Activated B cell treated with CpG ODN at 0.5 μM for 24 hours (primary cell): ENCODE data around the gene CHD1L. TPM values are rescaled to one million over a fixed set of nuclear protein-coding genes. Genes with fewer than 3 reads are reported as not detected.

Source experiments
- ATAC-seq: fragments of 200-7000 bp; cut with Tn5 transposase; one replicate; pipeline ENCODE4 v1.10.0; 2021; ENCODE audit warnings: low read depth, mild to moderate bottlenecking, moderate library complexity
- CTCF ChIA-PET: fragments of 350-600 bp; sonication (Branson Sonifier 250); formaldehyde crosslinking; loops from one replicate; lab custom pipeline; 2021; ENCODE audit warnings: antibody characterized with exemption; lab: Charles Lee
- POLR2A ChIA-PET: fragments of 350-600 bp; sonication (Branson Sonifier 250); formaldehyde crosslinking; loops from one replicate; lab custom pipeline; 2021; ENCODE audit warnings: antibody characterized with exemption; lab: Charles Lee
- DNase-seq: peaks from one replicate; pipeline ENCODE4 v3.0.0; 2022
- H3K27ac Mint-ChIP-seq: one replicate; pipeline ENCODE4 v1.8.0; 2020; ENCODE audit warnings: mixed read lengths
- H3K27me3 Mint-ChIP-seq: one replicate; pipeline ENCODE4 v1.8.0; 2021; ENCODE audit warnings: mixed read lengths
- H3K36me3 Mint-ChIP-seq: one replicate; pipeline ENCODE4 v1.8.0; 2021; ENCODE audit warnings: low read depth, mixed read lengths
- H3K4me1 Mint-ChIP-seq: one replicate; pipeline ENCODE4 v1.8.0; 2021; ENCODE audit warnings: mixed read lengths
- H3K4me3 Mint-ChIP-seq: one replicate; pipeline ENCODE4 v1.8.0; 2020; ENCODE audit warnings: mild to moderate bottlenecking, mixed read lengths
- H3K9me3 Mint-ChIP-seq: one replicate; pipeline ENCODE4 v1.8.0; 2020; ENCODE audit warnings: mixed read lengths
- intact Hi-C: fragments of 100-400 bp; cut with micrococcal nuclease; formaldehyde crosslinking; loops from one replicate; pipeline ENCODE4 v1.15.1; 2024
- total RNA-seq: library from RNA; stranded (reverse); gene quantifications from 2 replicates; pipeline ENCODE4 v1.2.3, GENCODE V29; 2022
- TF ChIP-seq, protein P1 (sequence below): fragments of 200-600 bp; IDR thresholded peaks from one replicate; pipeline ENCODE4 v1.8.0; 2022; ENCODE audit warnings: antibody characterized with exemption, mild to moderate bottlenecking

Gene CHD1L
- total RNA-seq, 1 donor from 2014 or later, result 55.7 TPM

DNA sequence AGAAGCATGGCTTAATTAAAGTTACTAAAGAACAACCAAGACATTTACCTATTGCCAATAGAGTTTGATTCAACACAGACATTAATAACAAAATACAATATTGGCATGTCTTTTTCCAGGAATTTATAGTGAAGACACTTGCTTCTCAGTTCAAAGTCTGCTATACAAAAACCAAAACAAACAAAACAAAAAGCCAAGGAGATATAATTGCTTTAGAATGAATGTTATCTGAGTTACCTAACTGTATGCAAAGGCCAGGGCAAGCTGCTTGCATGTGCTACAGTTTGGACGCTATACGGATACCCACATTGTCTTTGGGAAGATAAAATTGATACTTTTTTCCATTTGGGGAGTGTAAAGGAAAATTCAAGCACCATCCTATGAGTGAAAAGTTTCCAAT lies 30.9 kb upstream of the CHD1L start:
- H3K9me3 Mint-ChIP-seq, result no peaks in the 10 kb centered on the region
- ChIA-PET CTCF (interaction anchor here (0.7 kb wide), 1 partner anchor 38 kb away, joined by 3 read pairs; no protein-coding TSS in a partner anchor), POLR2A (no interaction called here)
- DNase-seq (no peak), ATAC-seq (no peak)
- no peaks in the 10 kb centered on the region for H3K27me3 Mint-ChIP-seq
- H3K4me1 Mint-ChIP-seq, result peaks cover 26% of the 10 kb centered on the region
- TF ChIP-seq, protein P1, sequence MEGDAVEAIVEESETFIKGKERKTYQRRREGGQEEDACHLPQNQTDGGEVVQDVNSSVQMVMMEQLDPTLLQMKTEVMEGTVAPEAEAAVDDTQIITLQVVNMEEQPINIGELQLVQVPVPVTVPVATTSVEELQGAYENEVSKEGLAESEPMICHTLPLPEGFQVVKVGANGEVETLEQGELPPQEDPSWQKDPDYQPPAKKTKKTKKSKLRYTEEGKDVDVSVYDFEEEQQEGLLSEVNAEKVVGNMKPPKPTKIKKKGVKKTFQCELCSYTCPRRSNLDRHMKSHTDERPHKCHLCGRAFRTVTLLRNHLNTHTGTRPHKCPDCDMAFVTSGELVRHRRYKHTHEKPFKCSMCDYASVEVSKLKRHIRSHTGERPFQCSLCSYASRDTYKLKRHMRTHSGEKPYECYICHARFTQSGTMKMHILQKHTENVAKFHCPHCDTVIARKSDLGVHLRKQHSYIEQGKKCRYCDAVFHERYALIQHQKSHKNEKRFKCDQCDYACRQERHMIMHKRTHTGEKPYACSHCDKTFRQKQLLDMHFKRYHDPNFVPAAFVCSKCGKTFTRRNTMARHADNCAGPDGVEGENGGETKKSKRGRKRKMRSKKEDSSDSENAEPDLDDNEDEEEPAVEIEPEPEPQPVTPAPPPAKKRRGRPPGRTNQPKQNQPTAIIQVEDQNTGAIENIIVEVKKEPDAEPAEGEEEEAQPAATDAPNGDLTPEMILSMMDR, result no peak
- peaks cover 10% of the 10 kb centered on the region for H3K36me3 Mint-ChIP-seq
- no peak overlapping the region for H3K27ac Mint-ChIP-seq
- H3K4me3 Mint-ChIP-seq, result no peak overlapping the region
- intact Hi-C loops, result no loop called here

DNA sequence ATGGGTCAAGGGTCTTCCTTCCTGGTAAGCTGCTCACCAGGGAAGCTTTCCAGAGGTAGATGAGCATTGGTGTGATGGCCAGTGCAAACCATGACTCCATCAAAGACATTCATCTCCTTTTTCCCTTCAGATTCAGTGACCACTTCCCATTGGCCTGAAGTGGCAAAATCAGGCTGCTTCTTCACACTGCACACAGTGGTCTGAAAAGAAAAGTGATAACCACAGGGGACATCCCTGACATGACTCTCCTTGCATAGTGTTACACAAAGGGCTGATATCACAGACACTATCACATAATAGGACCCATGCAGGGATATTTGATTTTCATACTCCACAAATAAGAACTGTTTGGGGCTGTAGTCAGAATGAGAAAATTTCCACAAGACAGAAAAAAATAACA lies 29.2 kb upstream of the CHD1L start:
- no peak overlapping the region for H3K4me3 Mint-ChIP-seq
- no peak for DNase-seq
- CTCF ChIA-PET, result no interaction called here
- H3K9me3 Mint-ChIP-seq, result no peaks in the 10 kb centered on the region
- TF ChIP-seq, protein P1, result no peak
- peaks cover 9% of the 10 kb centered on the region for H3K36me3 Mint-ChIP-seq
- POLR2A ChIA-PET, result no interaction called here
- peaks cover 26% of the 10 kb centered on the region for H3K4me1 Mint-ChIP-seq
- no peak for ATAC-seq
- intact Hi-C loops, result no loop called here
- H3K27ac Mint-ChIP-seq, result no peak overlapping the region
- H3K27me3 Mint-ChIP-seq, result no peaks in the 10 kb centered on the region

GRCh38 chr1:147214325-147214724 lies 28.2 kb upstream of the CHD1L start:
- H3K27ac Mint-ChIP-seq, result peak overlapping the region; percentile 50
- peaks cover 8% of the 10 kb centered on the region for H3K36me3 Mint-ChIP-seq
- TF ChIP-seq, protein P1, result no peak
- no peak overlapping the region for H3K4me3 Mint-ChIP-seq
- peak; percentile 45 for ATAC-seq
- H3K27me3 Mint-ChIP-seq, result no peaks in the 10 kb centered on the region
- H3K9me3 Mint-ChIP-seq, result no peaks in the 10 kb centered on the region
- ChIA-PET CTCF (no interaction called here), POLR2A (interaction anchor here (1.4 kb wide), 1 partner anchor 11 kb away, joined by 4 read pairs; the partner anchor contains the start of gene FMO5)
- intact Hi-C loops, result no loop called here
- no peak for DNase-seq
- peaks cover 26% of the 10 kb centered on the region for H3K4me1 Mint-ChIP-seq

GRCh38 chr1:147214842-147215539 lies 27.5 kb upstream of the CHD1L start:
- H3K27ac Mint-ChIP-seq, result no peak overlapping the region
- no peaks in the 10 kb centered on the region for H3K27me3 Mint-ChIP-seq
- H3K36me3 Mint-ChIP-seq, result peaks cover 6% of the 10 kb centered on the region
- no peaks in the 10 kb centered on the region for H3K9me3 Mint-ChIP-seq
- TF ChIP-seq, protein P1, result no peak
- ATAC-seq (no peak), DNase-seq (no peak)
- no peak overlapping the region for H3K4me3 Mint-ChIP-seq
- ChIA-PET CTCF (no interaction called here), POLR2A (interaction anchor here (1.4 kb wide), 1 partner anchor 10 kb away, joined by 4 read pairs; the partner anchor contains the start of gene FMO5)
- H3K4me1 Mint-ChIP-seq, result peaks cover 26% of the 10 kb centered on the region
- intact Hi-C loops, result no loop called here

DNA sequence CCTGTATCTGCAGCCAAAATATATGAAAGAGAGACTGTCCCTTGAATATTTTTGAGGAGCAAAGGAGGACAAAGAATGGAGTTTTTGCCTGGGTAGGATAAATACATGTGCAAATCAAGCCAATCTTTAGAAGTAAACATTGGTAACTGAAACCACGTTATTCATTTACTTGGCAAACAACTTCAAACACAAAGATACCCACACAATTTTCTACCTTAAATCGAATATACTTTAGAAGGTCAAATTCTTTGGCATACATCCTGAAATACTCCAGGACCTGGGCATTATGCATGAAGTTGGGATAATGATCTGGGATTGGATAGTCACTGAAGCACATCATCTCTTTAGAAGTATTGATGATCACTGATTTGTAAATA lies 27.0 kb upstream of the CHD1L start:
- H3K4me1 Mint-ChIP-seq, result peaks cover 26% of the 10 kb centered on the region

More for the DNA sequence above, 27.0 kb upstream of the CHD1L start:
- CTCF ChIA-PET, result no interaction called here
- TF ChIP-seq, protein P1, result no peak
- no peak for ATAC-seq
- Mint-ChIP-seq H3K36me3 (peaks cover 6% of the 10 kb centered on the region), H3K9me3 (no peaks in the 10 kb centered on the region), H3K27me3 (no peaks in the 10 kb centered on the region), H3K4me3 (no peak overlapping the region), H3K27ac (no peak overlapping the region)
- POLR2A ChIA-PET, result no interaction called here
- intact Hi-C loops, result no loop called here
- DNase-seq, result no peak
